Prostate gland (tissue), 2 donors: ENCODE data around the gene PWWP2B. TPM values are rescaled to one million over a fixed set of nuclear protein-coding genes. Genes with fewer than 3 reads are reported as not detected.

Source experiments
- DNase-seq: peaks from one replicate; pipeline ENCODE4 v3.0.0-alpha.2; 2019; ENCODE audit warnings: low spot score
- H3K27ac ChIP-seq, 2 donors: fragments of 200-600 bp; sonication (generic); 2 replicates each; pipeline ENCODE4 v1.5.1; 2017 to 2019
- H3K27me3 ChIP-seq: fragments of 200-600 bp; sonication (generic); replicated peaks from 2 replicates; pipeline ENCODE4 v1.5.1; 2019; ENCODE audit not compliant: insufficient read depth
- H3K36me3 ChIP-seq, 2 donors: fragments of 200-600 bp; sonication (generic); 1 replicate in 1 of 2; 2 replicates in 1 of 2; pipeline versions ENCODE4 v1.5.1 to v1.8.1; 2017 to 2019
- H3K4me1 ChIP-seq: fragments of 200-600 bp; sonication (generic); replicated peaks from 2 replicates; pipeline ENCODE4 v1.5.1; 2019
- H3K4me3 ChIP-seq, 2 donors: fragments of 200-600 bp; sonication (generic); 2 replicates each; pipeline ENCODE4 v1.5.1; 2017 to 2019
- H3K9me3 ChIP-seq: fragments of 200-600 bp; sonication (generic); 2 replicates; pipeline ENCODE4 v1.5.1; 2017
- POLR2A ChIP-seq: fragments of 450-650 bp; IDR thresholded peaks from one replicate; pipeline ENCODE4 v1.6.1; 2016; ENCODE audit warnings: antibody characterized with exemption, mild to moderate bottlenecking
- POLR2AphosphoS5 ChIP-seq: sonication (generic); formaldehyde crosslinking; IDR thresholded peaks from one replicate; pipeline ENCODE4 v1.6.1; 2017; ENCODE audit warnings: antibody characterized with exemption
- WGBS: methylation state at CpG from one replicate; pipeline ENCODE4 v1.1.5; 2018; 5-methylcytosine and 5-hydroxymethylcytosine counted together
- intact Hi-C: fragments of 100-400 bp; cut with DNase I; formaldehyde crosslinking; loops from one replicate; pipeline ENCODE4 v1.14.2; 2022
- total RNA-seq, 2 donors: library from RNA; depleted of rRNA; stranded (reverse); fragments of >200 nt; gene quantifications; one replicate each; pipeline ENCODE4 v1.1.0, GENCODE V29; 2016
- TF ChIP-seq, protein P1 (sequence below), 4 experiments: fragments of 200-600 bp in 2 of 4; fragments of 450-650 bp in 2 of 4; sonication (generic) in 2 of 4; IDR thresholded peaks; 1 replicate in 3 of 4; 2 replicates in 1 of 4; pipeline ENCODE4 v1.5.1; 2016 to 2019; ENCODE audit warnings: antibody characterized with exemption in 4 of 4, mild to moderate bottlenecking in 2 of 4, moderate library complexity in 2 of 4

PWWP2B gene
- 10 to 100 TPM; 27.5 to 36.6 TPM for total RNA-seq

DNA sequence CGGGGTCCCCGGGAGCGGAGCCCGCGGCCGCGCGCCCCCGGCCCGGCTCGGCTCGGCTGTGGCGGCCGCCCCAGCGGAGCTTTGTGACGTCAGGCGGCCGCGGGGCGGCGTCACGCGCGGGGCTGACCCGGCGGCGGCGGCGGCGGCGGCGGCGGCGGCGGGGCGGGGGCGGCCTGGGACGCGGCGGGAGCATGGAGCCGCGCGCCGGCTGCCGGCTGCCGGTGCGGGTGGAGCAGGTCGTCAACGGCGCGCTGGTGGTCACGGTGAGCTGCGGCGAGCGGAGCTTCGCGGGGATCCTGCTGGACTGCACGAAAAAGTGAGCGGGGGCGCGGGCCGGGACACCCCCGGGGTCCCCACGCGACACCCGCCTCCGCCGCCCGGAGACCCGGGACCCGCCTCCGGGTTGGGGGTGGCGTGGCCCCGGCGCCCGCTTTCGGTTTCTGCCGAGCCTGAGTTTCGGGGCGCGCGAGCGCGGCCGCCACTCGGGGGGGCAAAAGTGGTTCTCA is at the start of gene PWWP2B:
PWWP2B (plus strand) TSS at position 165 of the 506 bp plus-strand sequence; CDS start at position 192, 27 bp downstream.
- WGBS: 0% methylated on average over 40 of the region's 86 CpGs
- Histone ChIP-seq H3K27me3 (no peaks in the 10 kb centered on the region), H3K36me3 (no peaks in the 10 kb centered on the region), H3K9me3 (no peaks in the 10 kb centered on the region), H3K4me1 (peaks cover 32% of the 10 kb centered on the region), H3K27ac (peak within 1 kb of the TSS; percentile 95 to 97), H3K4me3 (peak within 1 kb of the TSS; percentile 87 to 90)
- TF ChIP-seq POLR2A (peak; percentile 60), POLR2AphosphoS5 (no peak)
- TF ChIP-seq, protein P1, sequence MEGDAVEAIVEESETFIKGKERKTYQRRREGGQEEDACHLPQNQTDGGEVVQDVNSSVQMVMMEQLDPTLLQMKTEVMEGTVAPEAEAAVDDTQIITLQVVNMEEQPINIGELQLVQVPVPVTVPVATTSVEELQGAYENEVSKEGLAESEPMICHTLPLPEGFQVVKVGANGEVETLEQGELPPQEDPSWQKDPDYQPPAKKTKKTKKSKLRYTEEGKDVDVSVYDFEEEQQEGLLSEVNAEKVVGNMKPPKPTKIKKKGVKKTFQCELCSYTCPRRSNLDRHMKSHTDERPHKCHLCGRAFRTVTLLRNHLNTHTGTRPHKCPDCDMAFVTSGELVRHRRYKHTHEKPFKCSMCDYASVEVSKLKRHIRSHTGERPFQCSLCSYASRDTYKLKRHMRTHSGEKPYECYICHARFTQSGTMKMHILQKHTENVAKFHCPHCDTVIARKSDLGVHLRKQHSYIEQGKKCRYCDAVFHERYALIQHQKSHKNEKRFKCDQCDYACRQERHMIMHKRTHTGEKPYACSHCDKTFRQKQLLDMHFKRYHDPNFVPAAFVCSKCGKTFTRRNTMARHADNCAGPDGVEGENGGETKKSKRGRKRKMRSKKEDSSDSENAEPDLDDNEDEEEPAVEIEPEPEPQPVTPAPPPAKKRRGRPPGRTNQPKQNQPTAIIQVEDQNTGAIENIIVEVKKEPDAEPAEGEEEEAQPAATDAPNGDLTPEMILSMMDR (IDR thresholded peaks at IDR 0.05): peak in 1 of 4 experiments; percentile 5
- intact Hi-C loops: loop anchor here (2.0 to 10.0 kb wide), 2 partner anchors 56 to 248 kb away; no protein-coding TSS in a partner anchor
- DNase-seq: no peak

DNA sequence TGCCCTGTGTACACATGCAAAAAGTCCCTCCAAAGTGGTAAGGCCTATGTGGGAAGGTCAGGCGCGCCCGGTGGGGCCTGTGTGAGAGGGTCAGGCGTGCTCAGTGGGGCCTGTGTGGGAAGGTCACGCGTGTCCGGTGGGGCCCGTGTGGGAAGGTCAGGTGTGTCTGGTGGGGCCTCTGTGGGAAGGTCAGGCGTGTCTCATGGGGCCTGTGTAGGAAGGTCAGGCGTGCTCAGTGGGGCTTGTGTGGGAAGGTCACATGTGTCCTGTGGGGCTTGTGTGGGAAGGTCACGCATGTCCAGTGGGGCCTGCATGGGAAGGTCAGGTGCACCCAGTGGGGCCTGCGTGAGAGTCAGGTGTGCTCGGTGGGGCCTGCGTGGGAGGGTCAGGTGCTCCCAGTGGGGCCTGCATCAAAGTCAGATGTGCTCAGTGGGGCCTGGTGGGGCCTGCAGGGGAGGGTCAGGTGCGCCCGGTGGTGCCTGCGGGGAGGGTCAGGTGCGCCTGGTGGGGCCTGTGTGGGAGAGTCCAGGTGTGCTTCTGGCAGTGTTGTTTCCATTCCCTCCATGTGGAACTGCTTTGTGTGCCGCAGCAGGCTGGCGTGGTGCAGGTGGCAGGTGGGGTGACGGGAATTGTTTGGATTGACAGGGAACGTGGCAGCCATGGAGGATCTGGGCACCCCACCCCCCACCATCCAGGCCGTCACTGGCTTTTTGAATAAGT is 49.6 kb upstream of the PWWP2B start:
- Histone ChIP-seq H3K27ac (no peak overlapping the region), H3K4me1 (no peaks in the 10 kb centered on the region), H3K27me3 (no peaks in the 10 kb centered on the region), H3K9me3 (no peaks in the 10 kb centered on the region), H3K4me3 (no peak overlapping the region), H3K36me3 (peaks cover 0 to 3% of the 10 kb centered on the region in 2 donors)
- intact Hi-C loops: no loop called here
- 95% methylated on average over 23 of the region's 23 CpGs for WGBS
- DNase-seq: no peak
- TF ChIP-seq, protein P1 (IDR thresholded peaks at IDR 0.05): no peak
- TF ChIP-seq POLR2AphosphoS5: no peak
- no peak for TF ChIP-seq POLR2A

DNA sequence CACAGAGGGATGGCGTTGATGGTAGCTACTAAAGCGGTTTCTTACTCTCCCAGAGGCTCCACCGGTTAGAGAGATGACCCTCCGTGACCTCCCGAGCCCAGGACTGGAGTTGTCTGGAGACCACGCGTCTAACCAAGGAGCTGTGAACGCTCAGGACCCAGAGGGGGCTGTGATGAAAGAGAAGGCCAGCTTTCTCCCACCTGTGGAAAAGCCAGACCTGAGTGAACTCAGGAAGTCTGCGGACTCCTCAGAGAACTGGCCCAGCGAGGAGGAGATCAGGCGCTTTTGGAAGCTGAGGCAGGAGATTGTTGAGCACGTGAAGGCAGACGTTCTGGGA is 49.1 kb upstream of the PWWP2B start:
- intact Hi-C loops: no loop called here
- H3K4me3 ChIP-seq: no peak overlapping the region
- DNase-seq: no peak
- H3K4me1 ChIP-seq: no peaks in the 10 kb centered on the region
- H3K9me3 ChIP-seq: no peaks in the 10 kb centered on the region
- peaks cover 0 to 3% of the 10 kb centered on the region in 2 donors for H3K36me3 ChIP-seq
- no peak overlapping the region for H3K27ac ChIP-seq
- TF ChIP-seq POLR2AphosphoS5 (no peak), POLR2A (no peak)
- TF ChIP-seq, protein P1 (IDR thresholded peaks at IDR 0.05): no peak
- H3K27me3 ChIP-seq: no peaks in the 10 kb centered on the region
- WGBS: 84% methylated on average over 13 of the region's 13 CpGs

DNA sequence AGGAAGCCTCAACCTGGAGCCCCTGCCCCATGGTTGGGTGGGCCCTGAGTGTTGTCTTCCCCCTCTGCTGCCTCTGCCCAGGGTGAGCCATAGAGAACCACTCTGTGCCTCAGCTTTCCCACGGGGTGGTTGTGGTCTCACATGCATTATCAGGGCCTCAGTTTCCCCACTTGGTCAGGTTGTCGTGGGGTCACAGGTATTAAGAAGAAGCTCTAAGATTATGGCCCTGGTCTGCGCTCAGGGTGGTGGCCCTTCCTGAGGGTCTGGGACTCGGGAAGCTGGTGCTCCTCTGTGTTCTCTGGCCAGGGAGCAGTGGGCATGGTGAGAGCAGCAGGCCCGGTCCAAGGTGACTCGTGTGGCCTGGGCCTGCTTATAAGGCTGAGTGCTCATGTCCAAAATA is 47.2 kb upstream of the PWWP2B start:
- no peak overlapping the region for H3K4me3 ChIP-seq
- no peaks in the 10 kb centered on the region for H3K27me3 ChIP-seq
- H3K4me1 ChIP-seq: no peaks in the 10 kb centered on the region
- intact Hi-C loops: loop anchor here (2.0 kb wide), 1 partner anchor 127 kb away; no protein-coding TSS in a partner anchor
- H3K9me3 ChIP-seq: no peaks in the 10 kb centered on the region
- 93% methylated on average over 6 of the region's 6 CpGs for WGBS
- no peak for DNase-seq
- H3K36me3 ChIP-seq: peaks cover 0 to 2% of the 10 kb centered on the region in 2 donors
- no peak overlapping the region for H3K27ac ChIP-seq
- TF ChIP-seq, protein P1 (IDR thresholded peaks at IDR 0.05): no peak
- TF ChIP-seq POLR2AphosphoS5 (no peak), POLR2A (no peak)

DNA sequence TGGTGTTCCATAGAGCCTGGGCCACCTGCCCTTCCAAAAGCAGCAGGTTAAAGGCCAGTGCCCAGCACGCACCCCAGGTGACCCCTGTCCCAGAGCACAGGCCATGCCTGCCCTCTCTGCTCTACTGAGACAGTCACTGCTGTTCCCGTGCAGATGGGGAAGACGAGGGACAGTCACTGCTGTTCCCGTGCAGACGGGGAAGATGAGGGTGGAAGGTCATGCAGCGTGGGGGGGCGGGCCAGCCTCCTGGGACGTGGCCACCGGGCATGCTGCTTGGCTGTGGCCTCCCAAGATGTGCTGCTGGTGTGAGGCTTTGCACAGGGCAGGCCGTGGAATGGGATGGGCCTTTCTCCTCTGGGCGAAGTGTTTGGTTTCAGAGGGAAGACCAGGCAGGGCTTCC is 46.6 kb upstream of the PWWP2B start:
- Histone ChIP-seq H3K9me3 (no peaks in the 10 kb centered on the region), H3K4me1 (no peaks in the 10 kb centered on the region), H3K36me3 (no peaks in the 10 kb centered on the region), H3K27me3 (no peaks in the 10 kb centered on the region), H3K4me3 (no peak overlapping the region), H3K27ac (no peak overlapping the region)
- intact Hi-C loops: loop anchor here (2.0 kb wide), 1 partner anchor 128 kb away; no protein-coding TSS in a partner anchor
- no peak for DNase-seq
- WGBS: 83% methylated on average over 11 of the region's 11 CpGs
- TF ChIP-seq, protein P1 (IDR thresholded peaks at IDR 0.05): no peak
- no peak for TF ChIP-seq POLR2AphosphoS5
- no peak for TF ChIP-seq POLR2A
